Activated naive CD4-positive, alpha-beta T cell treated with Interleukin-2 at 50 U/mL for 16 hours (primary cell): Measurements from ENCODE around the gene OGDH.
"Not testable (repeated sequence)": the region's sequence is repeated elsewhere in the genome, so short reads cannot be mapped to it uniquely, and the experiment has no call there.

Source experiments
- DNase-seq: peaks from one replicate; pipeline ENCODE4 v3.0.0-alpha.2; 2020

Gene OGDH

GRCh38 chr7:44673771-44674170, 67.3 kb downstream of the OGDH start:
- no peak for DNase-seq

GRCh38 chr7:44674381-44674780, 68.0 kb downstream of the OGDH start:
- DNase-seq, result no peak

- DNase-seq, result no peak
These were observed 70.3 kb downstream of the OGDH start for GRCh38 chr7:44676776-44677175.

GRCh38 chr7:44678101-44678470, 71.7 kb downstream of the OGDH start:
- no peak for DNase-seq

GRCh38 chr7:44678471-44679179, 72.2 kb downstream of the OGDH start:
- DNase-seq, result no peak

GRCh38 chr7:44681645-44682044, 75.2 kb downstream of the OGDH start:
- DNase-seq, result no peak

GRCh38 chr7:44685723-44686122, 79.3 kb downstream of the OGDH start:
- no peak for DNase-seq

GRCh38 chr7:44689427-44689826, 83.0 kb downstream of the OGDH start:
- DNase-seq, result no peak

- no peak for DNase-seq
These were observed 87.3 kb downstream of the OGDH start for GRCh38 chr7:44693641-44694313.

- no peak for DNase-seq
These were observed 87.9 kb downstream of the OGDH start for GRCh38 chr7:44694326-44694725.

- DNase-seq, result no peak
These were observed 88.3 kb downstream of the OGDH start for GRCh38 chr7:44694766-44695165.

- DNase-seq, result no peak
These were observed 89.3 kb downstream of the OGDH start for GRCh38 chr7:44695756-44696155.

- DNase-seq, result no peak
These were observed 90.3 kb downstream of the OGDH start for GRCh38 chr7:44696728-44697127.

GRCh38 chr7:44697136-44698045, 91.0 kb downstream of the OGDH start:
- DNase-seq, result no peak

GRCh38 chr7:44698046-44698580, 91.7 kb downstream of the OGDH start:
- DNase-seq, result no peak

GRCh38 chr7:44699598-44699997, 93.2 kb downstream of the OGDH start:
- not testable (repeated sequence) for DNase-seq

GRCh38 chr7:44700322-44700721, 93.9 kb downstream of the OGDH start:
- no peak for DNase-seq

- DNase-seq, result not testable (repeated sequence)
These were observed 97.0 kb downstream of the OGDH start for GRCh38 chr7:44703391-44703790.

GRCh38 chr7:44703921-44704320, 97.5 kb downstream of the OGDH start:
- DNase-seq, result no peak

- DNase-seq, result no peak
These were observed 99.0 kb downstream of the OGDH start for GRCh38 chr7:44705434-44705833.

GRCh38 chr7:44706788-44707557, 100.5 kb downstream of the OGDH start:
- DNase-seq, result no peak

- DNase-seq, result no peak
These were observed 101.3 kb downstream of the OGDH start for GRCh38 chr7:44707558-44708230.
